GM18870 (cell line): ENCODE results near the gene SNX4.

Experiments
- ATAC-seq: cut with Tn5 transposase; IDR thresholded peaks from one replicate; pipeline ENCODE4 v1.9.1; 2021; ENCODE audit warnings: moderate library complexity; ENCODE audit not compliant: unreplicated experiment

The SNX4 gene

DNA sequence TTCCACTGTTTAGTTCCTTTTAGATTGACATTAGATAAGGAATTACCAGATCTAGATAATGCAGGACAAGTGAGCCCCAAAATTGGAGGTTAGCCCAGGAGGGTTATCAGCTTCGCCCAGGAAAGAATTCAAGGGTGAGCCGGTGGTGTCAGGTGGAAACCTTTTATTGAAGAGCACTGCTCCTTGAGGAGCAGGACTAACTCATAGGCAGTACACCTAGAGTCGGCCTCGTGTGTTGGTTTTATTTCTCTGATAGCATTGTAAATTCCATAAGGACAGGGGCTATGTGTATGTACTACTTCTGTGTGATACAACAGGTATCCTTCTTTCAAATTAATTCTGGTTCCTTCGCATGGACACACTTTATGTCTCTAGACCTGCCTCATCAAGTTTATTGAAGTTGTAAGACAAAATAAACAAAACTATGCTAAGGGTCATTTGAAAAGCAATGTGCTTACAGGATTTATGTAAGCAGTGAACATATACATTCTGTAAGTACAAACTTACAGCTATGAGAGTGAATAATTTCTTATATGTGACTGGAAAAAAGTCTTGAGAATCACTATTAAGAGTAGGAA is 57.2 kb downstream of the SNX4 start:
- ATAC-seq, result no peak

DNA sequence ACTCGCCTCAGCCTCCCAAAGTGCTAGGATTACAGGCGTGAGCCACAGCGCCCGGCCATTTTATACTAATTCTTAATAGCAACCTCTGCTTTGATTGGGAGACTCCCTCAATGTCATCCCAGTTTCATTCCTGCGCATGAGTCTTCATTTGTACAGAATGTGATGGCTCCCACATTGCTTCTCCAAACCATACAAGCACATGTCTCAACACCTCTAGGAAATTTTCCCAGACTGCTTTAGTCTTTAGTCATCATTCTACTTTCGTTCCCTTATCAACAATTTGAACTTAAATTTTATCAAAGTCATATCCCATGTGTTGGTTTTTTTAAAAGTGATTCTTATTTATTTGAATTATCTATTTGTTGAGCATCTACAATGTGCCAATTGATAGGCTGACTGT is 58.1 kb downstream of the SNX4 start:
- ATAC-seq, result no peak

GRCh38 chr3:125460233-125460632 is 59.8 kb downstream of the SNX4 start:
- no peak for ATAC-seq

DNA sequence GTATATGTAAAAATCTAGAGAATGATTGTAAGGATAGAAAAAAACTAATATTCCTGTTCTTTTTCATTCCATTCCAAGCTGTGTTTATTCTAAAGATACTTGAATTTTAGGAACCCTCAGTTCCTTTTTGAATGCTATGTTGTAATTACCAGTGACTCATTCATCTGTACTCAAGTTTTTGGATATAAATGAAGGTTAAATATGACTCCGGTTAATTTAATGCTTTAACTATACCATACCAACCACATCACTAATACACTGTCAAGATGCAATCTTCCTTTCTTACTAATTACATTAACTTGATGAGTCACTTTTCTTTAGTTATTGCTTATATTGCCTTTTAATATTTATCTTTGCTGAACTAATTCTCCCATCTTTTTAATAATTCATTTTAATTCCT is 76.1 kb downstream of the SNX4 start:
- ATAC-seq, result no peak

DNA sequence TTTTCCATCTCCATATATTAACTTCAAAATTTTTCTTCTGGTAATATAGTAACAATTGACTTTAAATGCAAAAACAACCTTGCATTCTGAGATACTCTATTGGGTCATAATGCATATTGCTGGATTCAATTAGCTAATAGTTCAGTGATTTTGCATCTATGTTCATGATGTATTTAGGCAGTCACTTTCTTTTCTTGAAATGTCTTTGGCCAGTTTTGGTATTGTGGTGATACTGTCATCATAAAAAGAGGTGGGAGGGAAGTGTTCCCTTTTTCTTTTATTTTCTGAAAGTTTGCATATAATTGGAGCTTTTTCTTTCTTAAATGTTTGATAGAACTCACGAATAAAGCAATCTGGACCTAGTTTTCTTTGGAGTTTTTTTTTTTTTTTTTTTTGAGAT is 77.5 kb downstream of the SNX4 start:
- no peak for ATAC-seq

DNA sequence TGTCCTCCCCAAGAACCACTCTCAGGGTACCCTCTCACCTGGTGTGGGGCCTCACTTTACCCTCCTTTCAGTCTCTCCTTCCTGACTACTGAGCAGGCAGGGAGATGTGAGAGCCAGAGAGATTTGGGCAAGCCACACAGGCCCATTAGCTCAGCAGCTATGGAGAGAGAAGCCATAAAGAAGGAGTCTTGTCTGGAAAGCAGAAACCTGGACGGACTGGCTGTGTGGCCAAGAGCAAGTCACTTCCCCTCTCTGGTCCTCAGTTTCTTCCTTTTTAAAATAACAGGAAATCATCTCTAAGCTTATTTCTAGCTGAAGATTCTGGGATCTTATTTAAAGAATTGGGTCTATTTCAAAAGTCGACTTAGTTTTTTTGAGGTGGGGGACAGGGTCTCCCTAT is 79.0 kb downstream of the SNX4 start:
- no peak for ATAC-seq

GRCh38 chr3:125440559-125440955 is 79.4 kb downstream of the SNX4 start:
- no peak for ATAC-seq

DNA sequence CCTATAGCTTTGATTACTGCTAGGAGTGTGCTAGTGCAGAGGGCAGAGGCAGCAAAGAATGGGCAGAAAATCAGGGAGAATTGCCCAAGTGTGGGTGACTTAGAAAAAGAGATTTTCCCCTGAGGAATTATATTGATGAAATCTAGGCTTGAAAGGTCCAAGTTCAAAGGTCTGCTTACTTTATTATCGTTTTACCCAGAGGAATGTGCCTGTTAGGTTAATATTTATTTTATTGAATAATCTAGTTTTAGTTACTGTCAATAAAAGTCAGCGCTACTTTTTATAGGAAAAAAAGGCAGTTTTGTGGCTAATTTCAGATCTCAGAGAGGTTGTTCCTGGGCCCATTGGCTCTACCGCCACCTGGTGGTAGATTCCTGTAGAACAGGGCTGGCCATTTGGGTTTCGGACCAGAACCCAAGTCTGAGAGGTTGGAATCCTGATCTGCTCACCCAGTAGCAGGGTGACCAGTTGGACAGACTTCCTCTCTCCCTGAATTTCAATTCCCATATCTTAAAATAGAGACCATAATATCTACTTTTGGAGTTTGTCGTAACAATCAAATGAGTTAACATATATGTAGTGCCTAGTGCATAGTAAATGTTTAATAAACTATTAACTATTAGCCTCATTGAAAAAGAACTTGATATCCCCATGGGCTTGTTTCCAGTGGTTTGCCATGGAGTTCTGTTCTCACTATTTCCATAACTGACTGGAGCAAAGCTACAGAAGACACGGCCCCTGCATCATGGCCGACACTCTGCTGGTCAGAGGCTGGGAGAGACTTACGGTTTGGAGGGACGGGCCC is 82.2 kb downstream of the SNX4 start:
- no peak for ATAC-seq

DNA sequence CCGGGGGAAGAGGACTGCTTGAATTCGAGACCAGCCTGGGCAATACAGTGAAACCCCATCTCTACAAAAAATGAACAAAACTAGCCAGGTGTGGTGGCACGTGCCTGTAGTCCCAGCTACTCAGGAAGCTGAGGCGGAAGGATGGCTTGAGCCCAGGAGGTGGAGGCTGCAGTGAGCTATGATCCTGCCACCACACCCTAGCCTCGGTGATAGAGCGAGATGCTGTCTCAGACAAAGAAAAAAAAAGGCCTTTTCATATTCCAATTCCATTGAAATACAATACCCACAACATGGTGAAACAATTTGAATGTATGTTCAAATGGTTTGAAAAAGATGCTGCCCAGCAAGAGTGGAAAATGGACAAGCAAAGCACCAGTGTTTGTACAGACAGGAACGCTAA is 83.1 kb downstream of the SNX4 start:
- ATAC-seq, result no peak

DNA sequence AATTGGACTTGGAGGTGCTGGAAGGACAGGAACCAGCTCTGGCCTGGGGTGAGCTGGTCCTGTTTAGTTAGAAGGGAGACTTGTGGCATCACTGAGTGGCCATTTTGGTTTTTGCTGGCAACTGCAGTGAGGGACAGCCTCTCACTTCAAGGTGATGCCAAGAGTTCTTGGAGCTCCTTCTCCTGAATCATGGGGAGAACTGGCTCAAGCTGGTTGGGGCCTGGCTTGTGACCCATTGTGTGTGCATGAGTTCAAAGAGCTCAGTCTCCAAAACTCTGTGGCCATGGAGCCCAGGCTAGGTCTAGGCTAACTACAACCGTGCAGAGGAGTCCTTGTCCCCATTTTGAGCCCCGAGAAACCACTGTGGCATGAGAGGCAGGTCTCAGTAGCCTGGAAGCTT is 84.8 kb downstream of the SNX4 start:
- no peak for ATAC-seq

GRCh38 chr3:125434582-125435011 is 85.4 kb downstream of the SNX4 start:
- ATAC-seq, result no peak

GRCh38 chr3:125433611-125434041 is 86.4 kb downstream of the SNX4 start:
- ATAC-seq, result no peak

DNA sequence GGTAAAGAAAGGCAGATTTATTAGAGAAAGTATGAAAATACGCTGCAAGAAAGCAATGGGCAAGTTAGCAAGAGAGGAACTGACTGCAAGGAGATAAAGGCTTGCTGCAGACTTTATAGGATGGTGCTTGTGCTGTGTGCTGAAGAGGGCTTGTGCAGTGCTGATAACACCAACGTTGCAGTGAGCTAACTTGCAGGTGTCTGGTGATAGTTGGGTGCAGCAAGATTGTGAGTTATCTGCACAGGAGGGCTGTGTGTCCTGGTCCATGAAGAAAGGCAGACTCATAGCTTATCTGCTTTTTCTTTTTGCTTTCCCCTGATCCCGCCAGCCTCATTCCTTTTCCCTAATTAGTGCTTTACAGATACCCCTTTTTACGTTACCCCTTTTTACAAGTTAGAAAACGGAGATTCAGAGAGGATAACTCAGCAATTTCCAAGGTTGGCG is 86.9 kb downstream of the SNX4 start:
- no peak for ATAC-seq

DNA sequence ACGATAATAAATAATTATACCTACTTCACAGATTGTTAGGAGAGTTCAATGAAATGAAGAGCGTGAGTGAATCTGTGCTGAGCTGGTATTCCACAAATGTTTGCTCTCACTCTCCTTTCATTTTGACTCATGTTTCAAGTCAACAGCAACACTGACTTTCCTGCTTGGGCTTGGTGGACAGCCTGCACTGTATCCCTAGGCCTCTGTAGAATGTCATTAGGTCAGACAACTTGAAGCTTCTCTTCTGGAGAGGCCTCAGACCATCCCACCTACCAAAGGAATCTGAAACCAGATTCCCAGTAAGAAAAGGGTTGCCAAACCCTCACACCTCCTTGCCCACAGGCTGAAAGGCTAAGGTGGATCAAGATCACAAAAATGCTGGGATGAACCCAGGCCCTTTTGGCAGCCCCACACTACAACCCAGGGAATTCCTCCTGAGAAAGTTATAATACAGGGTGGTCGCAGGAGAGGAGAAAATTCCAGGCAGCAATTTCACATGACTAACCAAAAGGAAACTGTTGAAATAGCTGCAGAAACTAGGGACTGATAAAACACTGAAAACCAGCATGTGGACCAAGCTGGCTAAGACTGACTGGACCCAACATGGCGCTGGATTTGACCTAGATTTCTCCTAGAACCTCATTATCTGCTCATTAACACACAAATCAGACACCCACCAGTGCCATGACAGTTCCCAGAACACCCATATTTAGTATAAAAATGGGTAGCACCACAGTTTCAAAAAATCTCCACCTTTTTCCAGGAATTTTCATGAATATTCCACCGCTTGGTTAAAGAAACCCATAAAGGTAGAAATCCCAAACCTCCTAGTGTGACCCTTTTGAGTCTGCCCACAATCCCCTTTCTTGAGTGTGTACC is 87.9 kb downstream of the SNX4 start:
- ATAC-seq, result no peak

DNA sequence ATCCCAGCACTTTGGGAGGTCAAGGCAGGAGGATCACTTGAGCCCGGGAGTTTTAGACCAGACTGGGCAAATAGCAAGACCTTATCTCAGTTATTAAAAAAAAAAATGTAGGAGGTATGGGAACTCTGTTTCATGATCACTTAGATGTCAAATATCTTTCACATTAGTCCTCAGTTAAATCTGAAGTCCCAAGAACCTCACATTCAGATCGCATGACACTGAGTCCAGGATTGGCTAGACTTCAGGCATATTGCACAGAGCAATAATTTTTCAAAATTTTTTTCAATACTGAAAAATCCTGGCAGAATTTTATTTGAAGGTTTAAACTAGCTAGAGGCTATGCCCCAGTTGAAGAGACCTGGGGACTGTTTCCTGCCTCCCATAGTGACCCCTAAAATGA is 88.6 kb downstream of the SNX4 start:
- no peak for ATAC-seq

DNA sequence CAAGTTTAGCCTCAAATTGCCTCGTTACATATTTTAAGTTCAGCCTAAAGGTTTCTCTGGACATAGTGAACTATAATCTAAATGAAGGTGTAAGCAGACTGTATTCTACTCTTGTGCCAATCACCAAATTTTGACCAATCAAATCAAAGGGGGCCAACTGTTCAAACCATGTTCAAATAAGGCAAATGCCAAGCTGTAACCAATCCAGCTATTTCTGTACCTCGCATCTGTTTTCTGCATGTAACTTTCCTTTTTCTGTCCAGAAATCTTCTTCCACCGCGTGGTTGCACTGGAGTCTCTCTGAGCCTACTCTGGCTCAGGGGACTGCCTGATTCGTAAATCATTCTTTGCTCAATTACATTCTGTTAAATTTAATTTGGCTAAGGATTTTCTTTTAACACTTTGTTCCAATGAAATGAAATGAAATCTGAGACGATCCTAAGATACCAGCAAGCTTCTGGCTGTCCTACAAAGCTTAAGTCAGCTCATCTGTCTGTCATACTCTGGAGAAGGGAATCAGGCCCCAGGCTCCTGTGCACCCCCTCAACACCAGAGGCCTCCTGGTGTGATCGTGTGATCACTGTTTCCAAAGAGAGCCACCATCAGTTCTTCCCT is 91.7 kb downstream of the SNX4 start:
- no peak for ATAC-seq

- no peak for ATAC-seq
These were observed 101.7 kb downstream of the SNX4 start for GRCh38 chr3:125418306-125418705.

DNA sequence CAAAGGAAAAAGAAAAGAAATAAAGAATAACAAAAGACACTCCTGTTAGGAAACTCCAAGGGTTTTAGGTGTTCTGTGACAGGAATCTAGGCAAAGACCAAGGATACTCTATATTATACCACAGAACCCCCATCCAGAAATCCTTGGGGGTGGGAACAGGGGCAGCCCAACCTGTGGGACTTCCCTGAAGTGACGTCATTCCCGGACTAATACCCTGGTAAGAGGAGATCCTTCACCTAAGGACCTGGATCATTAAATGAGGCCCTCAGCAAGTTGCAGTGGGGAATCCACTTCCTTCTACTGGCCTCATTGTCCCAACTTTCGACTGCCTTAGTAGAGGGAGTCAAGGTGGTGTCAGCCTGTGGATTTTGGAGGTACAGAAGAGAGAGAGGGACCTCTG is 103.8 kb downstream of the SNX4 start:
- no peak for ATAC-seq

GRCh38 chr3:125414669-125415068 is 105.3 kb downstream of the SNX4 start:
- ATAC-seq, result no peak

DNA sequence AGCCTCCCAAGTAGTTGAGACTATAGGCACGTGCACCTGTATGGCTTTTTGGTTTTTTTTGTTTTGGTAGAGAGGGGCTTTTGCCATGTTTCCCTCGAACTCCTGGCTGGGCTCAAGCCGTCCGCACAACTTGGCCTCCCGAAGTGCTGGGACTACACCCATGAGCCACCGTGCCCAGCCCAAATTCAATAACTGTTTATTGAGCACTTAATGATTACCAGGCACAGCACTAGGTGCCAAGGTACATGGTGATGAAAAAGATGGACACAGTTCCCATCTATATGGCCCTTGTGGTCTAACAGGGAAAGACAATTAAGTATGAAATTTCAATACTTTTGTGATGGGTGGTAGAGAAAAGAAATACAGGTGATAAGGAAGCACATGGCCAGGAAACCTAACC is 109.1 kb downstream of the SNX4 start:
- ATAC-seq, result no peak

DNA sequence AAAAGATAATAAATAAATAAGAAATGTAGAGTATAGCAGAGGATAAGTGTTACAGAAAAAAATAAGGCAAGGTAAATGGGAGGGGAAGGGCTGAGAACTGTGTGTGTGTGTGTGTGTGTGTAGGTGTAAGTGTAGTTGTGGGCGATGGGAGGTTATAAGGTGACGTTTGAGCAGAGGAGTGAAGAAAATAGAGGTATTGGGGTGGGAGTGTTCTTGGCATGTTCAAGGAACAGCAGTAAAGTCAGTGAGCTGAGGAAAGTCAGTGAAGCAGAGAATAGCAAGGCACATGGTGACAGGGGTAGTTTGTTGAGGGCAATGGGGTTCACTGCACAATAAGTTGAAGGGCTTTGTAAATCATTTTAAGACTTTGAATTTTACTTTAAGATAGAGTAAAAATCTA is 113.9 kb downstream of the SNX4 start:
- ATAC-seq, result no peak
